HG03439 (cell line): ENCODE data around the gene ZFYVE19.

ENCODE experiments used
- ATAC-seq: cut with Tn5 transposase; IDR thresholded peaks from one replicate; pipeline ENCODE4 v1.9.1; 2021; ENCODE audit warnings: mild to moderate bottlenecking, moderate library complexity; ENCODE audit not compliant: unreplicated experiment

Gene ZFYVE19

GRCh38 chr15:40775007-40775406 is 31.9 kb upstream of the ZFYVE19 start:
- ATAC-seq: no peak

DNA sequence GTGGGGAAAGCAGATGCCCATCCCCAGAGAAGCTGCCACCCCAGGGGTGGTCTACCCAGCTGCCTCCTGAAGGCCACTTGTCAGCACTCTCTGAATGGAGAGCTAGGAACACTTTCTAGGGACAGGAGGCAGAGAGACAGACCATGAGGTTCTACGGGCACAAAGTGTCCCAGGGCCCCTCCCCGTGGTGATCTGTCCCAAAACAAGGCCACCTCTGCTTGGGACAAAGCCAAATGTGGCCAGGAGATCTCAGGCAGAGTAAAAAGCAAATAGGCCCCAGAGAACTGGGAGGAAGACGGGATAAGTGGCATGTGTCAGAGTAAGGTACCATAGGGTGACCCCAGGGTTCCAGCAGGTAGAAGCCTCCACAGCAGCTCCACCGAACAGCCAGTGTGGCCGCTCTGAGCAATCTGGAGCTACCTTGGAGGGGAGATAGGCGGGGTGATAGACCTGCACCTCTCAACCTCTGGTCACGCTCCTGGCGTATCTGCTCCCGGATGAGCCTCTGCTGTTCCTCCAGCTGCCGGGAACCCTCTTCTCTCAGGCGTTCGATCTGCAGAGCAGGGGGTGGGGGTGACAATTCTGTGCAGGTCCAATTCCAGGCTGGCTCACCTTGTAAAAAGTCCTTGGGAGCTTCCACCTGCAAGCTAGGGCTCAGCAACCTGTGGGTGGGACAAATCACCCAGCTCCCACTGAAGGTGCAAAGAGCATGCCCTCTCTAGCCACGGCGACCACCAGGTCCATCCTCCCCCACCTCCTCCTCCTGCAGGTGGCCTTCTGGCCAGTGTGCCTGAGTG is 31.0 kb upstream of the ZFYVE19 start:
- no peak for ATAC-seq

DNA sequence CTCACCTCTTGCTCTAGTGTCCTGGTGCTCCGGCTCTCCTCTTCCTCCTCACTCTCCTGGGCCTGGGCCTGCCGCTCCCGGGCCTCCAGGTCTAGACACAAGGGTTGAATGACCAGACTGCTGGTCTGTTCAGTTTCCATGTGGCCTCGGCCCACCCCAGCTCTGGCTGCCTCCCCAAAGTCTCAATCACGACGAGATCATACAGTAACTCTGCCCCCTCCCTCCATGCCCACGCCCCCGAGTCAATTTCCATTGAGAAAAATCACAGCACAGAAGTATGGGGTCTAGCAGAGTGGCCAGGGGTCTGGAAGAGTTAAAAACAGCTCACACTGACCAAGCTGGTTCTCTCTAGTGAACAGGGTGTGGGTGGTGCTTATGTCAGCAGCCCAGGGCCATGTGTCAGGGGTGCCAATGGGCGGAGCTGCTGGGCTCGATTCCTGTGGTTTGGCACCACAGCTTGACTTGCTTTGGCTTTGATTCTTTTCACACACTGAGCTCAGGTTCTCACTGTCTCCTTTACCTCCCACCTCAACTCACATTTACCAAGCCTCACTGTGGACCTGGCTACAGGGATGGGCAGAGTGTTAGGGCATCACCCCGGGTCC is 30.2 kb upstream of the ZFYVE19 start:
- no peak for ATAC-seq

DNA sequence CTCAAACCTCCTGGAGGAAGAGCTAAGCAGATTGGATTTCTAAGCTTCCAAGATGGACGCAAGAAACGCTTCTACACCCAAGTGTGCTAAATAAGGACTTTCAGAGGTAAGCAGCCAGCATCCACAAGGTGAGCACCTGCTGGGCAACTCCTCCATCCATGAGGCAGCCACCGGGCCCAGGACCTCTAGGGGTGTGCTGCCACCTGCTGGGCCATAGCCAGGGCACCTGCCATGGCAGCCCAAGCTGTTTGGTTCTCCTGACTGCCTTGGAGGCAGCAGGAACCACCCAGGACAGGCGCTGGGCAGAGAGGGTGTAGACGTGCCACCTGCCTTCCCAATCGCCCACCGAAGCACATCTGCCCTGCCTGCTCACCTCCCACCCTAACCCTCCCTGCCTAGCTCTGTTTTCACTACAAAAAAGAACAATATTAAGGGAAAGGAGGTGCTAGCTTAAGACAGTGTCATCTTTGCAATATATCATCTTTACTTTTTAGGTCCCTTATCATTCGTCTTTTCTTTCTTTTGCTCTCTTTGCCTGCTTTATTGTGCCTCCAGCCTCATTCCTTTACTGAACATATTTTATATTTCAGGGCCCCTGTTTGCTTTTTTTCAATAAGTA is 24.2 kb upstream of the ZFYVE19 start:
- ATAC-seq: peak; percentile 84

GRCh38 chr15:40785164-40785563 is 21.7 kb upstream of the ZFYVE19 start:
- ATAC-seq: no peak

GRCh38 chr15:40785814-40786213 is 21.1 kb upstream of the ZFYVE19 start:
- no peak for ATAC-seq

GRCh38 chr15:40787344-40787841 is 19.5 kb upstream of the ZFYVE19 start:
- no peak for ATAC-seq

GRCh38 chr15:40787991-40788390 is 18.9 kb upstream of the ZFYVE19 start:
- ATAC-seq: no peak

- no peak for ATAC-seq
Observed at GRCh38 chr15:40789119-40789518, 17.8 kb upstream of the ZFYVE19 start.

DNA sequence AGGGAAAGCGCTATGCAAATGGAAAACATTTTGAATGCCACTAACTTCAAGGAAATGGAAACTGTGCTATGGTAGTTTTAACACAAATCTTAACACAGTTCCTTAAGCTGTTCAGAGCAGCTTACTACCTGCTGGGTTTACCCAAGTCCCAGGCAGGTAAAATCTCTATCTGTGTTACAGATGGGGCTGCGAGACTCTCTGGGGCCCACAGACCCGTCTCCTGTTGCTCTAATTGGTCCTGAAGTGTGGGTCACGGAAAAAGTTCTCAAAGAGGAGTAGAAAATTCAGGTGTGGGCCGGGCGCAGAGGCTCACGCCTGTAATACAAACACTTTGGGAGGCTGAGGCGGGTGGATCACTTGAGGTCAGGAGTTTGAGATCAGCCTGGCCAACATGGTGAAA is 16.9 kb upstream of the ZFYVE19 start:
- ATAC-seq: no peak

DNA sequence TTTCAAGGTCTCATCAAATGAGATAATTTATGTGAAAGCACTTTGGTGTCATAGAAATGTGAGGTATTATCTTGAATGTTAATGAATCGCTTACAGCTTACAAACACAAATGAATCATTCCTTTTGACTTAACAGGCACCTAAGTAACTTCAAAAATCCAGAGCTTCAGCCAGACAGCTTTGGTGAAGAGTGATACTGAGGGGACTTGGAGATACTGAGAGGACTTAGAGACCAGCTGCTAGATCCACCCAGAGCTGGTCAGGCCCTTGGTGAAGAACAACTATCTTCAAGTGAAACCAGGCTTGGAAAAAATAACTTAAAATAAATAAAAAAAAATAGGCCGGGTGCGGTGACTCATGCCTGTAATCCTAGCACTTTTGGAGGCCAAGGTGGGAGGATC is 16.2 kb upstream of the ZFYVE19 start:
- ATAC-seq: no peak

GRCh38 chr15:40792394-40792793 is 14.5 kb upstream of the ZFYVE19 start:
- ATAC-seq: no peak

GRCh38 chr15:40793216-40793989 is 13.5 kb upstream of the ZFYVE19 start:
- no peak for ATAC-seq

DNA sequence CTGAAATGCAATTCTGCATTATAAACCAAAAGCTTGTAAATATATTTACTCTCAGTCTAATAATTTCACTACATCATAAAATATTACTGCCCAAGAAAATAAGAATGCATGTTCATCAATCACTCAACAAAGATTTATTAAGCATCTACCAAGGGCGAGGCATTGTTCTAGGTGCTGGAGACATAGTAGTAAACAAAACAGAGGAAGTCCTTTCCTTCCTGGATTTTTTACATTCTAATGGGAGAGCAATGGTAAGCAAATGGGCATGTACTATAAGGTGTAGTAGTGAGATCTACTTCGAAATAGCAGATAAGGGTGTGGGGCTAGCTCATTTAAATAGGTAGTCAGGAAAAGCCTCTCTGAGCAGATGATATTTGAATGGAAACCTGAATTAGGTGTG is 10.8 kb upstream of the ZFYVE19 start:
- no peak for ATAC-seq

GRCh38 chr15:40796512-40796911 is 10.4 kb upstream of the ZFYVE19 start:
- no peak for ATAC-seq

DNA sequence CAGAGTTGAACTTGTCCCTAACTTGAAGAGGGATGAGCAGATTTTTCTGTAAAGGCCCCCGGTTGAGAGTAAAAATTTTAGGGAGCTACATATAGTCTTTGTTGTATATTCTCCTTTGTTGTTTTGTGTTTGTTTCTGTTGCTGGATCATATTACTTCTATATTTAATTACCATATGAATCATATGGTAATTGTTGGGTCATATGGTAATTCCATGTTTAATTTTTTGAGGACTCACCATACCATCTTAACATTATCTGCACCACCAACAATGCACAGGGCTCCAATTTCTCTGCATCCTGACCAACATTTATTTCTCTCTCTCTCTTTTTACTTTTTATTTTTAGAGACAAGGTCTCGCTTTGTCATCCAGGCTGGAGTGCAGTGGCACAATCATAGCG is 7.4 kb upstream of the ZFYVE19 start:
- ATAC-seq: no peak

DNA sequence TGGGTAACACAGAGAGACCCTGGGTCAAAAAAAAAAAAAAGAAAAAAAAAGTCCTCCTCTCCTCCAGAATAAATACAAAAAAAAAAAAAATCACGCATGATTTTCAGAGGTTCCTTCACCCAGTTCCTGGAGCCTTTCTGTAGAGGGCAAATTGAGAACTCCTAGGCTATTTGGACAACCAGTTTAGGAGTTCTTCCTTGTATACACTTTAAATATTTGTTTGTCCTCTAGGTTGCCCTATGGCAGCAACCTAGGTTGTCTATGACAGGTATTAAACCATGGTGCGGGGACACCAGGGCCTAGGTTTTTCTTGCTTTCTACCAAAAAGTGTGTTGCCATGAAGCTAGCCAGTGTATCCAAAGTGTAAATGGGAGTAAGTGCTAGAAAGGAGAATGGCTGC is 3.8 kb upstream of the ZFYVE19 start:
- no peak for ATAC-seq

DNA sequence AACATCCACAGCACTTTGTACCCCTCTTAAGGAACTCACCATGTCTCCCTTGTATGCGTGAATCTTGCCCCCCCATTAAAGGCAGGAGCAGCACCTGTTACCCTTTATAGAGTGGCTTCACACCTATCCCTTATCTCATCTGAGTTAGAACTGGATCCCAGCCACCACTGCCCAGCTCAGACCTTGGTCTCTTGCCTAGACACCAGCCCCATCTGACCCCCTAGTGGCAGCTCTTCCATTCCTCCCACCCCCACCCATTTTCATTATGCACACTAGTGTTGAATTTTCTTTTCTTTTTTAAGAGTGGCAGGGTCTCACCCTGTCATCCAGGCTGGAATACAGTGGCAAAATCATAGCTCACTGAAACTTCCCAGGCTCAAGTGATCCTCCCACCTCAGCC is 3.2 kb upstream of the ZFYVE19 start:
- ATAC-seq: no peak

DNA sequence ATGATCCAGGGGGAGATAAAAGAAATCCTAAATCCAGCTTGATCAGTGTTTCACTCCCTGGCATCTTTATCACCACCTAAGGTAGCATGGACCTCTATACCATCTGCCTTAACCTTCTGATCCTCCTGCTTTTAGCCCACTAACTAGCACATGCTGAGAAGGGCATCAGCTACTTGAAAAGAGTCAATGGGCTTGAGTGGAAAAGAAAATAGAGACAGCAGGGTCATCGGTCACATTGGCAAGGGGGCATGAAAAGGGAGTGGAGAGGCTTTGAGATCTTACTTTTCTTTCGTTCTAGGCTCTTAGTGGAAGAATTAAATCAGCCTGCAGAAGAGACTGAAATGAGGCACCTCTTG is 239 bp upstream of the ZFYVE19 start:
- ATAC-seq: no peak

DNA sequence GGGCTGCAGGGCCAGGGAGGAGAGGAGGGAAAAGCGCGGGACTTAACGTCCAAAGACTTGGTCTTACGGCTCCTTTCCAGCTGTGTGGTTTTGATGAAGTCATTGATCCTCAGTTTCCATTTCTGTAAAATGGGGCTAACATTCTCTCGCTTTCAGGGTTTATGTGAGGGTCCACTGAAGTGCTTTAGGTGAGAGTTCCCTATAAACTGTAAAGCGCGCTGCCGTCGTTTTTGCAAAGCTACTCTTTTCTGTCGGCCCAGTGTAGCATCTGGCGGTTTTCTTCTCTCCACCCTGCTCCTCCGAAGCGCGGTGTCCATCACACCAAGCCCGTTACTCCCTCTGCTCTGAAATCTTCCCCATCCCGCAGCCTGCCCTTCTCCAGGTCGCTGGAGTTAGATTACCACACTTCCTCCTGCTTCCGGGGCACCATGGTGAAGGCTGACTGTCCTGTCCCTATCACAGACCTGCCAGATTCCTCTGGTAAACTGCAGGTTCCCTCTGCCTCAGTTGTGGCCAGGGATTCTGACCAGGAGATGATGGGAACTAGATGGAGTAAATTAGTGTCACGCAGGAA is 1.1 kb downstream of the ZFYVE19 start:
- ATAC-seq: no peak

GRCh38 chr15:40808861-40809450 is 2.1 kb downstream of the ZFYVE19 start:
- no peak for ATAC-seq
